Nephron progenitor cell (in vitro differentiated cells): ENCODE data around the gene CDH6.

ENCODE experiments used
- DNase-seq: peaks from one replicate; pipeline ENCODE4 v3.0.0; 2021
- H3K27ac Mint-ChIP-seq: 2 replicates; pipeline ENCODE4 v1.8.0; 2021; ENCODE audit warnings: mild to moderate bottlenecking, moderate library complexity, mixed read lengths
- H3K27me3 Mint-ChIP-seq: 2 replicates; pipeline ENCODE4 v1.8.0; 2021; ENCODE audit warnings: mild to moderate bottlenecking, low read depth, mixed read lengths; ENCODE audit not compliant: poor library complexity
- H3K36me3 Mint-ChIP-seq: 2 replicates; pipeline ENCODE4 v1.8.0; 2021; ENCODE audit warnings: low read depth, mixed read lengths
- H3K4me1 Mint-ChIP-seq: 2 replicates; pipeline ENCODE4 v1.8.0; 2021; ENCODE audit warnings: mixed read lengths
- H3K4me3 Mint-ChIP-seq: 2 replicates; pipeline ENCODE4 v1.8.0; 2021; ENCODE audit warnings: mild to moderate bottlenecking, moderate library complexity, mixed read lengths
- H3K9me3 Mint-ChIP-seq: 2 replicates; pipeline ENCODE4 v1.8.0; 2021; ENCODE audit warnings: mild to moderate bottlenecking, moderate library complexity, mixed read lengths
- CTCF ChIP-seq: fragments of 200-600 bp; sonication (generic); IDR thresholded peaks from 2 replicates; pipeline ENCODE4 v1.5.0; 2021; ENCODE audit warnings: antibody characterized with exemption

Gene CDH6

DNA sequence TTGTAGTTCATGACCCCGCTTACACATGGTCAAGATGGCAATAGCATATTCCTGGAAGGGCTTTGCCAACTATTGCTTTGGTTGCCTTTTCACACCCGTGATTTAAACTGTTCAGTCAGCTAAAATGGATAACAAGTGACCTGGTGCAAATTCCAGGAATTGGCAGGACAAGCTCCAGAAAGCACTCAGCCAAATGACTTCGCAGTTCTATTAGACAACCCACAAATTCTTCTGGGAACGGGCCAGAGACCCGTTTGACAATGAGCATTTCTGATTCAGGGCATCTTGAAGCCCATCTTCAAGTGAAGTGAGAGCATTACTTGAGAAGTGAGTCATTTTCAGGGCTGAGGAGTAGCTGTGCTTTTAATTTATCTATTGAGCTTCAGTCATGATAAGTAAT is 173.5 kb downstream of the CDH6 start:
- Mint-ChIP-seq H3K27ac (no peak overlapping the region), H3K36me3 (no peaks in the 10 kb centered on the region), H3K27me3 (peaks cover 7% of the 10 kb centered on the region), H3K4me3 (no peak overlapping the region), H3K4me1 (no peaks in the 10 kb centered on the region), H3K9me3 (peaks cover 3% of the 10 kb centered on the region)
- no peak for TF ChIP-seq CTCF
- DNase-seq, result no peak

GRCh38 chr5:31372124-31372523 is 178.6 kb downstream of the CDH6 start:
- Mint-ChIP-seq H3K4me3 (no peak overlapping the region), H3K4me1 (peaks cover 5% of the 10 kb centered on the region), H3K27me3 (peaks cover 3% of the 10 kb centered on the region), H3K9me3 (no peaks in the 10 kb centered on the region), H3K36me3 (no peaks in the 10 kb centered on the region), H3K27ac (no peak overlapping the region)
- no peak for TF ChIP-seq CTCF
- DNase-seq, result no peak

DNA sequence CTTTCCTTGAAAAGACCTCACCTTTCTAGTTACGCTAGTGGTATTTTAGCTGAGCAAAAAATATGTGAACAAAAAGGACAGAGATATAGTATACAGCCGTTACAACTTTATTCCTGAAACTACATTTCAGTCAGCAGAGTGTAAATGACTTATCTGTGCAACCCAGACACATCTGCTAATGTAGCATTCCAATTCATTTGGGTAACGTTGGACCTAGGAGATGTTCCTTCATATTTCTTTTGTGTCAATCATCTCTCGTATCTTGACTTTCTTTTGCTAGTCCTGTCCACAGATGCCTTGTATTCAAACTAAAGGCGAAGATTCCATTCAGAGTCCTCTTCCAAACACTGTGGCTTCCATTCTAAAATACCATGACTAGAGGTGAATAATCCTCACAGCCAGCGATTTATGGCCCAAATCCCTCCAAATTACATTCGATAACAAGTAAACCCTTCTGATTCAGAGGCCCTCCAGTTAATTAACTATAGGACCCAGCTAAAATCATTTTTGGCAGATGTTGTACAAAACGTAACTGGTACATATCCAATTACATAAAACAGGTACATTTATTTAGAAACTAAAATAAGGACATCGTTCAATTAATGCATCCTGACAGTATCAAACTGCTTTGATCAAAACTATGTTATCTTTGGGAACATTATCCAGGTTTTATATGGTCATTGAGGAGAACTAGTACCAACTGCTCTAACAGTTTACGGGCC is 182.7 kb downstream of the CDH6 start:
- Mint-ChIP-seq H3K27me3 (peaks cover 3% of the 10 kb centered on the region), H3K27ac (no peak overlapping the region), H3K4me3 (no peak overlapping the region), H3K9me3 (no peaks in the 10 kb centered on the region), H3K4me1 (peaks cover 14% of the 10 kb centered on the region), H3K36me3 (no peaks in the 10 kb centered on the region)
- no peak for TF ChIP-seq CTCF
- no peak for DNase-seq

- Mint-ChIP-seq H3K4me3 (no peak overlapping the region), H3K27me3 (peaks cover 3% of the 10 kb centered on the region)
Measured at GRCh38 chr5:31377274-31377946, 183.9 kb downstream of the CDH6 start.

DNA sequence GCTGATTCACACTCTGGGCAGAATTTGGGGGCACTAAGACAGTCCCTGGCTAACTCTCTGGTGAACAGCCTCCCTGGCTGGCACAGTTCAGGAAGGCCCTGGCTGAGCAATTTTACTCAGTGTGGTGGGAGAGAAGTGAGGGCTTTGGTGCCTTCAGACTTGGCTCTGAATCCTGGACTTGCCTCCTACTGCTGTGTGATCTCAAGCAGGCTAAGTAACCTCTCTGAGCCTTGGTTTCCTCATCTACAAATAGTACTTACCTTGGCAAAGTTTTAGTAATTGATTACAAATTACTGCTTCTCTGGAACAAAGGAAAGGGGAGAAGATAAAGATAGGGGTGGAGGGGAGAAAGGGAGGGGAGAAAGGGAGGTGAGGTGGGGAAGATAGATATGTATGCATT is 184.7 kb downstream of the CDH6 start:
- peaks cover 29% of the 10 kb centered on the region for H3K4me1 Mint-ChIP-seq
- TF ChIP-seq CTCF, result no peak
- H3K36me3 Mint-ChIP-seq, result no peaks in the 10 kb centered on the region
- no peak overlapping the region for H3K4me3 Mint-ChIP-seq
- no peak overlapping the region for H3K27ac Mint-ChIP-seq
- DNase-seq, result no peak
- peaks cover 3% of the 10 kb centered on the region for H3K27me3 Mint-ChIP-seq
- no peaks in the 10 kb centered on the region for H3K9me3 Mint-ChIP-seq

More at GRCh38 chr5:31377274-31377946, 183.9 kb downstream of the CDH6 start:
- Mint-ChIP-seq H3K9me3 (no peaks in the 10 kb centered on the region), H3K27ac (no peak overlapping the region), H3K36me3 (no peaks in the 10 kb centered on the region), H3K4me1 (peaks cover 24% of the 10 kb centered on the region)
- DNase-seq, result no peak
- TF ChIP-seq CTCF, result no peak
